HEK293 (cell line): ENCODE data around the gene AURKA.
"Not testable (repeated sequence)": the region's sequence is repeated elsewhere in the genome, so short reads cannot be mapped to it uniquely, and the experiment has no call there.

Experiments
- CTCF ChIA-PET: fragments of 350-600 bp; formaldehyde crosslinking; extraction: SDS; loops from one replicate; lab custom pipeline; 2021; ENCODE audit warnings: antibody characterized with exemption; lab: Yijun Ruan, JAX
- POLR2A ChIA-PET: fragments of 300-600 bp; formaldehyde crosslinking; extraction: SDS; loops from one replicate; lab custom pipeline; 2020; ENCODE audit warnings: antibody characterized with exemption, inconsistent platforms; lab: Yijun Ruan, JAX
- H3K27ac ChIP-seq: fragments of 200-500 bp; sonication (Bioruptor generic); 2 replicates; pipeline ENCODE4 v1.5.1; 2014; ENCODE audit warnings: low read depth, low read length, control low read depth, inconsistent platforms; ENCODE audit errors: extremely low read depth
- H3K36me3 ChIP-seq, 2 experiments: fragments of 200-500 bp in 1 of 2; sonication (Bioruptor generic) in 1 of 2; 1 replicate in 1 of 2; 2 replicates in 1 of 2; pipeline ENCODE4 v1.5.1; 2014 to 2017; ENCODE audit warnings: inconsistent platforms in 2 of 2, low read length in 2 of 2; ENCODE audit not compliant: control insufficient read depth in 2 of 2, insufficient read depth in 1 of 2
- H3K4me1 ChIP-seq: fragments of 200-500 bp; sonication (Bioruptor generic); 2 replicates; pipeline ENCODE4 v1.5.1; 2014; ENCODE audit warnings: mild to moderate bottlenecking, low read length, inconsistent platforms; ENCODE audit not compliant: control insufficient read depth, insufficient read depth
- H3K4me3 ChIP-seq: 2 replicates; pipeline ENCODE4 v1.5.1; 2011; ENCODE audit warnings: low read depth, mild to moderate bottlenecking, control low read depth, low read length, moderate library complexity
- H3K9me3 ChIP-seq: fragments of 200-500 bp; sonication (Bioruptor generic); 2 replicates; pipeline ENCODE4 v1.5.1; 2014; ENCODE audit warnings: low read depth, low read length, inconsistent platforms; ENCODE audit not compliant: control insufficient read depth, insufficient read depth
- GLIS1 ChIP-seq: fragments of 450-650 bp; formaldehyde crosslinking; IDR thresholded peaks from 2 replicates; pipeline ENCODE4 v1.5.1; 2016; ENCODE audit warnings: missing biosample characterization, missing genetic modification characterization
- IKZF3 ChIP-seq: fragments of 450-650 bp; IDR thresholded peaks from 2 replicates; pipeline ENCODE4 v1.5.0; 2018; ENCODE audit warnings: missing biosample characterization, mild to moderate bottlenecking, missing genetic modification characterization, moderate library complexity
- KLF8 ChIP-seq: fragments of 450-650 bp; formaldehyde crosslinking; IDR thresholded peaks from 2 replicates; pipeline ENCODE4 v1.5.1; 2016; ENCODE audit warnings: missing biosample characterization, missing genetic modification characterization
- MEIS1 ChIP-seq: sonication (generic); formaldehyde crosslinking; IDR thresholded peaks from 2 replicates; pipeline ENCODE4 v1.8.1; 2022; ENCODE audit warnings: missing genetic modification reagents, mild to moderate bottlenecking, borderline replicate concordance
- PRDM1 ChIP-seq: fragments of 450-650 bp; formaldehyde crosslinking; IDR thresholded peaks from 2 replicates; pipeline ENCODE4; 2016; ENCODE audit warnings: missing biosample characterization, missing genetic modification characterization
- REPIN1 ChIP-seq: fragments of 450-650 bp; formaldehyde crosslinking; IDR thresholded peaks from 2 replicates; pipeline ENCODE4 v1.5.1; 2017; ENCODE audit warnings: missing biosample characterization, missing genetic modification characterization, low read depth
- SP3 ChIP-seq: fragments of 450-650 bp; formaldehyde crosslinking; IDR thresholded peaks from 2 replicates; pipeline ENCODE4 v1.5.1; 2016; ENCODE audit warnings: missing biosample characterization, missing genetic modification characterization
- ZBTB7A ChIP-seq: fragments of 450-650 bp; formaldehyde crosslinking; IDR thresholded peaks from 2 replicates; pipeline ENCODE4 v1.5.1; 2016; ENCODE audit warnings: low read depth, missing biosample characterization, missing genetic modification characterization
- ZBTB8A ChIP-seq: fragments of 450-650 bp; formaldehyde crosslinking; IDR thresholded peaks from 2 replicates; pipeline ENCODE4 v1.5.1; 2016; ENCODE audit warnings: missing biosample characterization, missing genetic modification characterization
- ZFHX2 ChIP-seq: fragments of 450-650 bp; formaldehyde crosslinking; conservative IDR thresholded peaks from 2 replicates; pipeline ENCODE4 v1.5.1; 2016; ENCODE audit warnings: missing biosample characterization, missing genetic modification characterization
- ZNF2 ChIP-seq: fragments of 450-650 bp; formaldehyde crosslinking; IDR thresholded peaks from 2 replicates; pipeline ENCODE4 v1.5.1; 2016; ENCODE audit warnings: missing biosample characterization, missing genetic modification characterization
- ZNF366 ChIP-seq: fragments of 450-650 bp; formaldehyde crosslinking; conservative IDR thresholded peaks from 2 replicates; pipeline ENCODE4 v1.5.1; 2016; ENCODE audit warnings: missing biosample characterization, missing genetic modification characterization
- ZNF510 ChIP-seq: fragments of 450-650 bp; formaldehyde crosslinking; IDR thresholded peaks from 2 replicates; pipeline ENCODE4 v1.5.1; 2018; ENCODE audit warnings: mild to moderate bottlenecking, missing genetic modification characterization, missing biosample characterization; ENCODE audit not compliant: insufficient replicate concordance
- ZNF530 ChIP-seq: fragments of 450-650 bp; formaldehyde crosslinking; IDR thresholded peaks from 2 replicates; pipeline ENCODE4 v1.5.1; 2016; ENCODE audit warnings: low read depth, missing biosample characterization, missing genetic modification characterization
- ZNF544 ChIP-seq: fragments of 450-650 bp; formaldehyde crosslinking; IDR thresholded peaks from 2 replicates; pipeline ENCODE4 v1.5.0; 2017; ENCODE audit warnings: missing biosample characterization, missing genetic modification characterization
- ZNF561 ChIP-seq: fragments of 450-650 bp; IDR thresholded peaks from 2 replicates; pipeline ENCODE4 v1.5.1; 2018; ENCODE audit warnings: missing biosample characterization, missing genetic modification characterization, borderline replicate concordance
- ZNF626 ChIP-seq: fragments of 450-650 bp; sonication (Bioruptor Pico); formaldehyde crosslinking; IDR thresholded peaks from 2 replicates; pipeline ENCODE4 v1.5.1; 2018; ENCODE audit warnings: missing biosample characterization, missing genetic modification characterization, inconsistent platforms
- ZNF654 ChIP-seq: fragments of 450-650 bp; formaldehyde crosslinking; IDR thresholded peaks from 2 replicates; pipeline ENCODE4 v1.5.1; 2016; ENCODE audit warnings: low read depth, missing biosample characterization, missing genetic modification characterization
- ZNF677 ChIP-seq: fragments of 450-650 bp; IDR thresholded peaks from 2 replicates; pipeline ENCODE4 v1.5.0; 2018; ENCODE audit warnings: missing biosample characterization, mild to moderate bottlenecking, missing genetic modification characterization, moderate library complexity
- ZSCAN23 ChIP-seq: fragments of 450-650 bp; formaldehyde crosslinking; IDR thresholded peaks from 2 replicates; pipeline ENCODE4 v1.5.1; 2016; ENCODE audit warnings: missing biosample characterization, missing genetic modification characterization
- TF ChIP-seq, protein P1 (sequence below): fragments of 450-650 bp; formaldehyde crosslinking; IDR thresholded peaks from 2 replicates; pipeline ENCODE4 v1.5.1; 2016; ENCODE audit warnings: missing biosample characterization, missing genetic modification characterization
- TF ChIP-seq, protein P2 (sequence below): fragments of 450-650 bp; formaldehyde crosslinking; IDR thresholded peaks from 2 replicates; pipeline ENCODE4 v1.5.1; 2016; ENCODE audit warnings: missing biosample characterization, missing genetic modification characterization
- TF ChIP-seq, protein P3 (sequence below): fragments of 450-650 bp; formaldehyde crosslinking; IDR thresholded peaks from 2 replicates; pipeline ENCODE4 v1.5.1; 2016; ENCODE audit warnings: missing biosample characterization, missing genetic modification characterization

The AURKA gene

DNA sequence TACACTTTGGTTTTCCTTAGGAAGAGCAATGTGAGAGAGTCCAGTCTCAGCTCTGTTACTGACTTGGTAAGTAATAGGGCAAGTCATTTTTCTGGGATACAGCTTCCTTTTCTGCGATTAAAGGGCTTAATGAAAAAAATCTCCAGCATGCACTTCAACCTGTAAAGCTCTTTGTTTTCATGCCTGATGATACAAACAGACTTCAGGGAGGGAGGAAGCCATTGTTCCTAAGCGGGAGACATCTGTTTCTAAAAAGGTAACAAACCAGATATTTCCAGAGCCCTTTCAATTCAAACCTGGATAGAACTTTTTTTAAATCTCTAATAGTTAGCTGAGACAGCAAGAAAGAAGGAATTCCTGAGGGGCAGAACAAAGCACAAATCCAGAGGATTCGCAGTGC, 14.9 kb upstream of the AURKA start (continued):
- TF ChIP-seq, protein P1, sequence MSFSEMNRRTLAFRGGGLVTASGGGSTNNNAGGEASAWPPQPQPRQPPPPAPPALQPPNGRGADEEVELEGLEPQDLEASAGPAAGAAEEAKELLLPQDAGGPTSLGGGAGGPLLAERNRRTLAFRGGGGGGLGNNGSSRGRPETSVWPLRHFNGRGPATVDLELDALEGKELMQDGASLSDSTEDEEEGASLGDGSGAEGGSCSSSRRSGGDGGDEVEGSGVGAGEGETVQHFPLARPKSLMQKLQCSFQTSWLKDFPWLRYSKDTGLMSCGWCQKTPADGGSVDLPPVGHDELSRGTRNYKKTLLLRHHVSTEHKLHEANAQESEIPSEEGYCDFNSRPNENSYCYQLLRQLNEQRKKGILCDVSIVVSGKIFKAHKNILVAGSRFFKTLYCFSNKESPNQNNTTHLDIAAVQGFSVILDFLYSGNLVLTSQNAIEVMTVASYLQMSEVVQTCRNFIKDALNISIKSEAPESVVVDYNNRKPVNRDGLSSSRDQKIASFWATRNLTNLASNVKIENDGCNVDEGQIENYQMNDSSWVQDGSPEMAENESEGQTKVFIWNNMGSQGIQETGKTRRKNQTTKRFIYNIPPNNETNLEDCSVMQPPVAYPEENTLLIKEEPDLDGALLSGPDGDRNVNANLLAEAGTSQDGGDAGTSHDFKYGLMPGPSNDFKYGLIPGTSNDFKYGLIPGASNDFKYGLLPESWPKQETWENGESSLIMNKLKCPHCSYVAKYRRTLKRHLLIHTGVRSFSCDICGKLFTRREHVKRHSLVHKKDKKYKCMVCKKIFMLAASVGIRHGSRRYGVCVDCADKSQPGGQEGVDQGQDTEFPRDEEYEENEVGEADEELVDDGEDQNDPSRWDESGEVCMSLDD (tag by site-specific recombination), result no peak
- TF ChIP-seq REPIN1 (tag by site-specific recombination) (no peak), ZNF510 (tag by site-specific recombination) (no peak), MEIS1 (CRISPR knock-in tag) (no peak), ZNF544 (no peak), ZNF530 (tag by site-specific recombination) (no peak), GLIS1 (no peak), ZNF561 (tag by site-specific recombination) (no peak), ZNF366 (tag by site-specific recombination) (no peak)
- TF ChIP-seq, all 188 proteins: peak for 0

DNA sequence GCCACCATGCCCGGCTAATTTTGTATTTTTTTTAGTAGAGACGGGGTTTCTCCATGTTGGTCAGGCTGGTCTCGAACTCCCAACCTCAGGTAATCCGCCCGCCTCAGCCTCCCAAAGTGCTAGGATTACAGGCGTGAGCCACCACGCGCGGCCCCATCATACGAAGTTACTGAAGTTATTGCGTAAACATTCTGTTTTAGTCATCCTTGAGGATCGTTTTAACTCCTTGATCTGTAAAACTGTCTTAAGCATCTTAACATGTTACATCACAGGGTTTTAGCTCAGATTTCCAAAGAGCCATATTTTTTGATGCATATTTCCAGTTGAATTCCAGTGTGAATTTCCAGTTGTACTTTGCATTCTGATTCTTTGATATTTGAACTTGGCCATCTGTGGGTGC, 13.3 kb upstream of the AURKA start:
- CTCF ChIA-PET, result interaction anchor here (0.6 to 1.3 kb wide), 3 partner anchors 10 to 884 kb away, joined by 3 to 4 read pairs (median 3); no protein-coding TSS in a partner anchor
- H3K27ac ChIP-seq, H3K4me1 ChIP-seq, H3K4me3 ChIP-seq, POLR2A ChIA-PET, H3K9me3 ChIP-seq: not testable (repeated sequence)
- H3K36me3 ChIP-seq, result peaks cover 61 to 90% of the 10 kb centered on the region in 2 experiments

DNA sequence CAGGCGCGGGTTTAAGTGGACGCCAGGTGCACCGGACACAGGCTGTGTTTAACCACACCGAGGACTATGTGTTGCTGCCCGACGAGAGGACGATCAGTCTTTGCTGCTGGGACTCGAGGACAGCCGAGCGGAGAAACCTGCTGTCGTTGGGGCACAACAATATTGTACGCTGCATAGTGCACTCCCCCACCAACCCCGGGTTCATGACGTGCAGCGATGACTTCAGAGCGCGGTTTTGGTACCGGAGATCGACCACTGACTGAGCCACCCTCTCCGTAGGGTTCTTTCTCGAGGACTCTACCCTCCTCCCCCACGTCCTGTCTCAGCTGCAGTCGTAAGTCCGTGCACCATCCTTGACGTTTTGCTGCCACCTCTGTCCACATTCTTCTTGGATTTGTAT, 11.4 kb upstream of the AURKA start:
- no peak overlapping the region for H3K4me3 ChIP-seq
- H3K27ac ChIP-seq, result no peak overlapping the region
- POLR2A ChIA-PET, result no interaction called here
- no peaks in the 10 kb centered on the region for H3K9me3 ChIP-seq
- no peaks in the 10 kb centered on the region for H3K4me1 ChIP-seq
- peaks cover 70 to 93% of the 10 kb centered on the region in 2 experiments for H3K36me3 ChIP-seq
- CTCF ChIA-PET, result interaction anchor here (1.5 kb wide), 1 partner anchor 11 kb away, joined by 5 read pairs; the partner anchor contains the start of genes AURKA and CSTF1
- TF ChIP-seq ZSCAN23 (tag by site-specific recombination) (no peak), ZNF2 (tag by site-specific recombination) (no peak), ZFHX2 (tag by site-specific recombination) (no peak), ZNF654 (tag by site-specific recombination) (no peak), PRDM1 (tag by site-specific recombination) (no peak), ZNF626 (tag by site-specific recombination) (no peak), ZBTB7A (tag by site-specific recombination) (no peak), SP3 (no peak), IKZF3 (tag by site-specific recombination) (no peak), ZNF677 (tag by site-specific recombination) (no peak)

DNA sequence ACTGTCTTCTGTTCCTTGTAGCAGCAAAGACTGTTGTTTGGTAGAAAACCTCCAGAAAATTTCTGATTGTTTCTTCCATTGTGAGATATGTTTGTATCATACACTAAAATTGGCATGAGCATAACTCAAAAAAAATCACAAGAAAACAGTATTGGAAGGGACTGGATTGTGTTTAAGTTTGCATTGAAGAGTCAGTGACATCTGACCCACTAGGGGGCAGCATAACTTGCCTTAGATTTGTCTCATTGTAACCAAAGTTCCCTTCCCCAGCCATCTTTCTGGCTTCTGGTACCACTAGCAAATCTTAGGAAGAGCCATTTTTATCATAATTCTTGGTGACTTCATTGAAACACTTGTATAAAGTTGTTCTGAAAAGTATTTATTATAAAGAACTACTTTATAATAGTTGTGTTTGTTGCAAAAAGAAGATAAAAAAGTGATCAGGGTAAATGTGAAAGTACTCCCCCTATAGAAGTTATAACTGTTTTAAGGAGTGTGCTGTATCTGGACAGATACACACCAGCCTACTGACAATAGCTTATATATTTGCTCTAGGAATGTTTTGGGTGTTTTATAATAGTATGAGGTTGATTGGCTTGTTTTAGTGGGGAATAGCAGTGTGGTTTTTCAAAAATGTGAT, 8.1 kb upstream of the AURKA start:
- H3K4me3 ChIP-seq, result no peak overlapping the region
- peaks cover 56 to 98% of the 10 kb centered on the region in 2 experiments for H3K36me3 ChIP-seq
- TF ChIP-seq ZNF654 (tag by site-specific recombination), result peak; percentile 46
- TF ChIP-seq KLF8 (tag by site-specific recombination), result no peak
- TF ChIP-seq, protein P2, sequence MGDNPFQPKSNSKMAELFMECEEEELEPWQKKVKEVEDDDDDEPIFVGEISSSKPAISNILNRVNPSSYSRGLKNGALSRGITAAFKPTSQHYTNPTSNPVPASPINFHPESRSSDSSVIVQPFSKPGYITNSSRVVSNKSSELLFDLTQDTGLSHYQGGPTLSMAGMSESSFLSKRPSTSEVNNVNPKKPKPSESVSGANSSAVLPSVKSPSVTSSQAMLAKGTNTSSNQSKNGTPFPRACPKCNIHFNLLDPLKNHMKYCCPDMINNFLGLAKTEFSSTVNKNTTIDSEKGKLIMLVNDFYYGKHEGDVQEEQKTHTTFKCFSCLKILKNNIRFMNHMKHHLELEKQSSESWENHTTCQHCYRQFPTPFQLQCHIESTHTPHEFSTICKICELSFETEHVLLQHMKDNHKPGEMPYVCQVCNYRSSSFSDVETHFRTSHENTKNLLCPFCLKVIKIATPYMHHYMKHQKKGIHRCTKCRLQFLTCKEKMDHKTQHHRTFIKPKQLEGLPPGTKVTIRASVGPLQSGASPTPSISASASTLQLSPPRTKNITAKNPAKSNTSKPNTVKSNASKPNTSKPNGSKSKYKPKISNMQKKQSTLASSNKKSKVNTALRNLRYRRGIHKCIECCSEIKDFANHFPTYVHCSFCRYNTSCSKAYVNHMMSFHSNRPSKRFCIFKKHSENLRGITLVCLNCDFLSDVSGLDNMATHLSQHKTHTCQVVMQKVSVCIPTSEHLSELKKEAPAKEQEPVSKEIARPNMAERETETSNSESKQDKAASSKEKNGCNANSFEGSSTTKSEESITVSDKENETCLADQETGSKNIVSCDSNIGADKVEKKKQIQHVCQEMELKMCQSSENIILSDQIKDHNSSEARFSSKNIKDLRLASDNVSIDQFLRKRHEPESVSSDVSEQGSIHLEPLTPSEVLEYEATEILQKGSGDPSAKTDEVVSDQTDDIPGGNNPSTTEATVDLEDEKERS, result no peak
- TF ChIP-seq, protein P3, sequence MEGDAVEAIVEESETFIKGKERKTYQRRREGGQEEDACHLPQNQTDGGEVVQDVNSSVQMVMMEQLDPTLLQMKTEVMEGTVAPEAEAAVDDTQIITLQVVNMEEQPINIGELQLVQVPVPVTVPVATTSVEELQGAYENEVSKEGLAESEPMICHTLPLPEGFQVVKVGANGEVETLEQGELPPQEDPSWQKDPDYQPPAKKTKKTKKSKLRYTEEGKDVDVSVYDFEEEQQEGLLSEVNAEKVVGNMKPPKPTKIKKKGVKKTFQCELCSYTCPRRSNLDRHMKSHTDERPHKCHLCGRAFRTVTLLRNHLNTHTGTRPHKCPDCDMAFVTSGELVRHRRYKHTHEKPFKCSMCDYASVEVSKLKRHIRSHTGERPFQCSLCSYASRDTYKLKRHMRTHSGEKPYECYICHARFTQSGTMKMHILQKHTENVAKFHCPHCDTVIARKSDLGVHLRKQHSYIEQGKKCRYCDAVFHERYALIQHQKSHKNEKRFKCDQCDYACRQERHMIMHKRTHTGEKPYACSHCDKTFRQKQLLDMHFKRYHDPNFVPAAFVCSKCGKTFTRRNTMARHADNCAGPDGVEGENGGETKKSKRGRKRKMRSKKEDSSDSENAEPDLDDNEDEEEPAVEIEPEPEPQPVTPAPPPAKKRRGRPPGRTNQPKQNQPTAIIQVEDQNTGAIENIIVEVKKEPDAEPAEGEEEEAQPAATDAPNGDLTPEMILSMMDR (tag by site-specific recombination), result 0 out of 2 replicates have a peak, but pooled peaks have one; percentile 13
- TF ChIP-seq ZBTB8A, result no peak
- TF ChIP-seq, all 188 proteins: peak for 2
- Histone ChIP-seq H3K27ac (no peak overlapping the region), H3K9me3 (no peaks in the 10 kb centered on the region), H3K4me1 (no peaks in the 10 kb centered on the region)
- POLR2A ChIA-PET, result no interaction called here
- CTCF ChIA-PET, result interaction anchor here (0.7 to 1.4 kb wide), 5 partner anchors 9 to 151 kb away, joined by 3 to 4 read pairs (median 3); partner anchors contain the start of gene CASS4
